NK-92 (cell line): ENCODE measurements around the gene LHPP.
"Not testable (repeated sequence)": the region's sequence is repeated elsewhere in the genome, so short reads cannot be mapped to it uniquely, and the experiment has no call there.

ENCODE experiments used
- DNase-seq: peaks from one replicate; lab custom pipeline; 2025; ENCODE audit not compliant: unreplicated experiment; lab: John Stamatoyannopoulos, UW

The LHPP gene

DNA sequence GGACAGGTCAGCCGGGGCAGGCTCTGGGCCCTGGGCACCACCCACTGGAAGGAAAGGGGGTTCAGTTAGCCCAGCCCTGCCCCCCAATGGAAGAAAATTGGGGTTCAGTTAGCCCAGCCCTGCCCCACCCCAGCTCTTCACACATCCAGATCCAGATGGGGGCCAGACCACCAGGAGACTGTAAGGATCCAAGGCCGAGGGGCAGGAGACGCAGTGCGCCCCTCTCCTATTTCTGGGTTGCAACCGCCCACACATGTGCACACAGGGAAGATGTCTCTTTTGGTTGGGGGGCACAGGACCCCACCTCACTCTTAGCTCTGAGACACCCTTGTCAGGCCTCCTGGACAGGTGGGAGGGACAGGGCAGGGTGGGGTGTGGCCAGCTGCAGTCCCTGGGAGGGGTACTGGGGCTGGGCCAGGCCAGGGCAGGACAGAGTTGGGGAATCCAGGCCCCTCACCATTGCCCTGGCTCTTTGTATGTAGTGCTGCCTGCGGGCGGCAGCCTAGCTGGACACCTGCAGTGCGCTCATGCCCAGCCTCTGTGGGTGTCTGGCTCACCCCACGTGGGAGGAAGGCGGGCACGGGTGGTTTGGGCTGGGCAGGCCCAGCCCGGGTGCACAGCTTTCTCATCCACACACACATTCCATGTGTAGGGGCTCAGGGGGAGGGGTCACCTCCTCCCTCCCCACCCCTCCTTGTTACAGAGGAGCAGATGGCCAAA lies 141.2 kb downstream of the LHPP start:
- no peak for DNase-seq

DNA sequence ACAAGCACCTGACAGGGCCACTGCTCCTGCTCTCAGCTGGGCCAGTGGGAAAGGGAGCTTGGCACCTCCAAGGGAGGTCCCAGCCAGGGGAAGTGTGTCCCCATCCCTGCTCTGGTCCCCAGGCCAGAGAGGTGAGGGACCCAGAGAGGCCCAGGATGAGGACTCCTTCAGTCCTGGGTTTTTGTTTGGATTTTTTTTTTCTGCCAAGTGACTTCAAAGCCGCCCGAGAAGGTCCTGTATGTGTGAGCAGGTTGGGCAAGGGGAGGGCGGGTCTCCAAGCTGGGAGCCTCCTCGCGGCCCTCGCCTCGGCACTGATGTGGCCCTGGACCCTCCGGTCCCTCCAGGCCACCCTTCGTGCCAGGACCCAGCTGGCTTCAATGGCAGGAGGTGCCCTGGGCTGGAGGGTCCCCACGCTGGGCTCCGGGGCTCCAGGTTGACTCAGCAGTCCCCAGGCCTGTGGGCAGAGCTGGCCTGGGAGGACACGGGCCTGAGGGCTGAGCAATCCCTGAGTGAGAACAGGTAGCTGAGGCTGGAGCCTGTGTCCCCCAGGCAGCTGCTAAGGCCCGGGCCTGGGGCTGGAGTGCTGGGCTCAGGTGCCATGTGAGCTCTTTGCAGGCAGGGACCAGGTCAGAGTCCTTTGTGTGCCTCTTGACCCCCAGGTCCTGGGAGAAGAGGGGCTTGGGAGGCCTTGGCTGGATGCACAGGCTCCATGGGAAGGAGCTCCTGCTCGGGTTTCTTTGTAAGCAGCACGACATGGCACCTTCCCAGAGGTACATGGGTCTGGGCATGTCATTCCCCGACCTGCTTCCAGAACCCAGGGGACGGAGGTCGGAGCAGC lies 142.0 kb downstream of the LHPP start:
- DNase-seq: no peak

DNA sequence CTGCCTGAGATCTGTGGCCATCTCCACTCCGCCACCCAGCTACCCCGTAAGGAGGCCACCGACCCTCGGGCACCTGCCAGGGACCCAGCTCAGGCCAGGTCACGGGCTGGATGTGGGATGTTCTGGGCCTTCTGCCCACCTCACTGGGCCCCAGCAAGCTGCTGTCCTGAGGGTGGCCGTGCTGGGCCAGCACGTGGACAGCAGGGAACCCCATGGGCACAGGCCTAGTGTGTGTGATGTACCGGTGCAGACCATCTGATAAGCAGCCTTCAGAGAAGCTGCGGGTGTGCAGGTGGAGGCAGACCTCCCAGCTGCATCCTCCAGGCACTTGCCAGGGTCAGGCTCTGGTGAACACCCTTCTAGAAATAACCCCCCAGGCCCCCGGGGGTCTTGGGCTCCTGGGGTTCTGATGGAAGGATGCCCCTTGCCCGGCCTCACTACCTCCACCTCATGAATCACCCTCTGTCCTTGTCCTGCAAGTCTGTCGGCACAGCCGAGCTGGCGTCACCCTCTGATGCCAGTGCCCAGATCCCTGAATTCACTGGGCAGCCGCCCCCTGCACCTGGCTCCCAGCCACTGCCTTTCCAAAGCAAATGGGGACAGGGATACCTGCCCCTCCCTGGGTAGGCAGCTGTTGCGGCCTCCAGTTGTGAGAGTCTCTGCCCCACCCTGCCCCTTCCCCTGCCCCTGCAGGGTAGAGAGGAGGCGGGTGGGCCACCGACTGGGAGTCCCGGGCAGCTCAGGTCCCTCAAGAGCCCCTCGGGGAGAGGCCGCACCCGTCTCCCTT lies 142.8 kb downstream of the LHPP start:
- no peak for DNase-seq

DNA sequence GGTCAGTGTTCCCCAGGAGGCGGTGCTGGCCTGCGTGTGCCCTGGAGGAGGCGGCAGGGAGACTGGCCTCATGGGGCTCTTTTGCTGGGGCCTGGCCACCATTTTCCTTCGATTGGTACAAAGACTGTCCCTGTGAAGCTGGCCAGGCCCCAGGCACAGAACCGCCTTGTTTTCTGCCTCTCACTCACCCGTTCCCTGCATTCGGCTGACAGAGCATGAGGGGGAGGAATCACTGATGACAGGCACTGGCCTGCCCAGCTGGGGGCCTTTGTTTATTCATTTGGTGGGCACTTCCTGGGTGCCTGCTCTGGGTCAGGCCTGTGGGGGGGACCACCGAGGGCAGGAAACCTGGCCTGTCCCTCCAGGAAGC lies 143.4 kb downstream of the LHPP start:
- no peak for DNase-seq

DNA sequence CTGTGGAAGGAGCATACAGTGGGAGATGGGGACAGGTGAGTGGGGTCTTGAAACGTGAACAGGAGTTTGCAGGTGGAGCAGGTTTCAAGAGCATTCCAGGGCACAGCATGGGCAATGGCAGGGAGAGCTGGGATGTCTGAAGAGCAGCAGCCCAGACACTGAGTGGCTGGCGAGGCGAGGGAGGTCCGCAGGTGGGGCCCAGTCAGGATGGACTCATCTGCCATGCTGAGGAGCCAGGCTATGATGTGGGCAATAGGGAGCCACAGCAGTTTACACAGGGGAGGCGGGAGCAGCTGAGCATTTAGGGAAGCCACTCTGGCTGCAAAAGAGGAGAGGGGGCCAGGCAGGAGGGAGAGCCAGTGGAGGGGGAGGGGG lies 143.8 kb downstream of the LHPP start:
- DNase-seq: no peak

DNA sequence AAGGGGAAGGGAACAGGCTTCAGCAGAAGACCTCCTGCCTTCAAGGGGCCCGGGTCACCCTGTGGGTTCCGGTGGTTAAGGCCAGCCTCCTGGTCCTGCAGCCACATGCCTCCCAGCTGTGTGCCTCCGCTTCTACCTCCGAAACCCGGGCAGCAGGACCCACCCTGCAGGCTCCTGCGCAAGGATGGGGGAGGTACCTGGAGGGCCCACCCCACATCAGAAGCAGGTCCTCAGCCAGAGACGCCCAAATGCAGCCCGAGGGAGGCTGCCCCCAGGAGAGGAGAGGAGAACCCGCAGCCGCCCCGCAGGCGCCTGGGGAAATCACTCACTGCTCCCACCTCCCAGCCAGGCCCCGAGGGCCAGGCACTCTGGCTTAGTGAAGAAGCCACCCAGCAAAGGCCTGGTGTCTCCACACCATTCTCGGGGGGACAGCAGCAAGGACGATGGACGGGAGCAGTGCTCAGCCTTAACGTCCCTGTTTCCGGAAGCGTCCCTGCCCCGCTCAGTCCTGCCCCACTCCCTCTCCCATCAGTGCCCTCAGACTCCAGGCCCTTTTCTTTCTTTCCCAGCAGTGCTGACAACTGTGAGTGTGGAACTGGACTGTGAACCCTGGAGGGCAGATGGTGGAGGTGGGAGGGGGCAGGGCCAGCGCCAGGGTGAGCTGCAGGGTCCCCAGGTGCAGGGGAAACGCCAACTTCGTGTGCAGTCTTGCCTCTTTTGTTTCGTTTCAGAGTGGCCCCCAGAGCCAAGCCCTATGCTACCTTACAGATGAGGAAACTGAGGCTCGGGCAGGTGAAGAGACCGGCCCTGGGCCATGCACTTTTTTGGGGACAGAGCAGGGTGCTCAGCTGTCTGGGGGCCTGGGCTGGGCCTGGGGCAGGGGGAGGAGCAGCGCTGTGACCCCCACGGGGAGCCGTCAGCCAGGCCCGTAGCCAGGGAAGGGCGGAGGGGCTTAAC lies 144.5 kb downstream of the LHPP start:
- DNase-seq: no peak

DNA sequence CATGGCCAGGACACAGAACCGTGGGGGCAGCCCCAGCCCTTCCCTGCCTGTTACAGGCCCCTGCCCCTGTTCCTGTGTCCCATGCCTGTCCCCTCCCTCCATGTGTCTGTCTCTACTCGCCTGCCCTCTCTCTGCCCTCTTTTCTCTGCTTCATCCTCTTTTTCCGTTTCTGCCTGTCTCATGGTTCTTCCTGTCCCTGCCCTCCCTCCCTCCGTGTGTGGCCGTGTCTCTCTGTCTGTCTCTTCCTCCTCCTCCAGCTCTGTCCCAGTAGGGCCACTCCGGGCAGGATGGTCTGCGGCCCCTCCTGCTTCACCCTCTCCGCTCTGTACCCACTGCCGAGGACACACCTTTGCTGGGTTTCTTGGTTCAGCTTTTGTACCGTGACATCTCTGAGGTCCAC lies 145.2 kb downstream of the LHPP start:
- no peak for DNase-seq

DNA sequence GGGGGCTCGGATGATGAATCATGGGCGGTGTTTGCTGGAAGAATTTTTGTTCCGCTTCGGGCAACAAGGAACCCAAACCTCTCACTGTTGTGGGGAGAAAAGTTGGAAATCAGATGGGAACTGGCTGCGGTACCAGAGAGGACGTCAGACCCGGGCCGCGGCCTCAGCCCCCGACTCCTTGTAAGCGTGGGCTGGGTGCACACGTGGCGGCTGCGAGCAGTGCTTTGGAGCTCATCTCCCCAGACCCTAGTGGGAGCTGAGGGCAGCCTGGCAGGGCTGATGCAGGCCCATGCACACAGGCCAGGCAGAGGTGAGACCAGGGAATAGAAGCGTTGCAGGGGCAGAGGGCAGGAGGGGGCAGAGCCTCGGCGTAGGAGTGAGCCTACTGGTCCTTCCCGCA lies 146.1 kb downstream of the LHPP start:
- no peak for DNase-seq

DNA sequence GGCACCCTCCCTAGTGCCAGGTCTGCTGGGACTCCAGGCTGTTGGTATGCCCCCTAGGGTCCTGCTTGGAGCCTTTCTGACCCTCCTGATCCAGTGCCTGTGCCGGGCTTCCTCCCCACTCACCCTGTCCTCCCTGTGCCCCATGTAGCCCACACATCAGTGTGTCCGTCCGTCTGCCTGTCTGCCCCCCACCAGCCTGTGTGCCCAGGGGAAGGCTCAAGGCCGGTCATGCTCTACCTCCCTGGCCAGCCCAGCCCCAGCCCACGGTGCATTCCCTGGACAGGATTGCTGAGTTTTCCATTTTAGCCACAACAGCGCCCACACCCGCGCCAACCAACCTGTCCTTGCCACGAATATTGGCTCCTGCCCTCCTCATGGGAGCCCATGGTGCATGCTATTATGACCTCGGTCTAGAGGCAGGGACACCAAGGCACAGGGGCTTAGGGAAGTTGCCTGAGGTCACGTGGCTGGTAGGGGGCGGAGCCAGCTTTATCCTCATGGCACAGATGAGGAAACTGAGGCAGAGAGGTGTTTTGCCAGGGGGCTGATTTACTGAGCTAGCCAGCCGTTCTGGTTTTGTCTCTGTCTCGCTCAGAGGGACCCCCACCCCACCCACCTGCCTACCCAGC lies 146.6 kb downstream of the LHPP start:
- no peak for DNase-seq

DNA sequence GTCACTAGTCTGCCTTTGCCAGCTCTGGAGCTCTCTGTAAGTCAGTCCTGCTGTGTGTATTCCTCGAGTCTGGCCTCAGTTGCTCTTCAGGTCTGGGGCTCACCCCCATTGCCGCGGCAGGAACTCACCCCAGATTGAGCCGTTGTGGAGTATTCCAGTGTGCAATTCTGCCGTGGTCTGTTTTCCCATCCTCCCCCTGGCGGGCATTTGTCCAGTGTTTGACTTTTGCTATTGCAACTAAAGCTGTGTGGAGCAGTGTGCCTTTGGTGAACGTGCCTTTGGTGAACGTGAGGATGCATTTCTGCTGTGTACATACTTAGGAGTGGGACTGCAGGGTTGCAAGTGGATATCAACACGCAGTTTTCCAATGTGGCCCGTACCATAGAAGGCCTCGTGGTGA lies 148.1 kb downstream of the LHPP start:
- DNase-seq: no peak

DNA sequence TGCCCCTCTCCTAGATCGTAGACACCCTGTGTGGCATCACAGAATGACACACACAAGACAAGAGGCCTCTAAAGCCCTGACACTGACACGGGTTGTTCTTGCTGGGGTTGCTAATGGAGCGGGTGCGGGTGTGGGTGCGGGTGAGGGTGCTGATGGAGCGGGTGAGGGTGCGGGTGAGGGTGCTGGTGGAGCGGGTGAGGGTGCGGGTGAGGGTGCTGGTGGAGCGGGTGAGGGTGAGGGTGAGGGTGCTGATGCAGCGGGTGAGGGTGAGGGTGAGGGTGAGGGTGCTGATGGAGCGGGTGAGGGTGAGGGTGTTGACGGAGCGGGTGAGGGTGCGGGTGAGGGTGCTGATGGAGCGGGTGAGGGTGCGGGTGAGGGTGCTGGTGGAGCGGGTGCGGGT lies 148.6 kb downstream of the LHPP start:
- not testable (repeated sequence) for DNase-seq

DNA sequence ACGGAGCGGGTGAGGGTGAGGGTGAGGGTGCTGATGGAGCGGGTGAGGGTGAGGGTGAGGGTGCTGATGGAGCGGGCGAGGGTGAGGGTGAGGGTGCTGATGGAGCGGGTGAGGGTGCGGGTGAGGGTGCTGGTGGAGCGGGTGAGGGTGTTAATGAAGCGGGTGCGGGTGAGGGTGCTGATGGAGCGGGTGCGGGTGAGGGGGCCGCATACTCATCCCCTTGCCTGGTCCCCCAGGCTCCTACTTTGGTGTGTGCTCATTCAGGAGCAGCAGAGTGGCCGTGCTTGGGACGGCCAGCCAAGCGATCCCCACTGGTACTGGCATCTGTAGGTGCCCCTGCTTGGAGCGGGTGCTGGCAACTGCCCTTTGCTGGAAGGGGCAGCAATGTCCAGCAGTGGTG lies 149.2 kb downstream of the LHPP start:
- DNase-seq: not testable (repeated sequence)

DNA sequence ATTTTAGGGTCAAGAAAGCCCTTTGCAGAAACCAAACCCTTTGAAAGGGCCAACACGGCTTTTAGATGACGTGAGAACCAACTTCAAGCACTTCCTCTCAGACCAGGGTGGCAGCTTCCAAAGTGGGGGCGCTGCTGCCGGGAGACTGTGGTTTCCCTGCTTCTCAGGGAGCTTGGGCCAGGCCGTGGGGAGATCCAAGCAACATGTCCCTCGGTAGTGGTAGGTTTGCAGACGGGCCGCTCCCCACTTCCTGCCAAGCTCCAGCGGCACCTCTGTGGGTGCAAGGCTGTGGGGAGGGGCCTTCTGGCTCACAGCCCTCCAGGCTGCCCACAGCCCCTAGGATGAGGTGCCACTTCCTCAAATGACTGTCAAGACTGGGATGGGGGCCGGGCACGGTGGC lies 150.1 kb downstream of the LHPP start:
- no peak for DNase-seq

DNA sequence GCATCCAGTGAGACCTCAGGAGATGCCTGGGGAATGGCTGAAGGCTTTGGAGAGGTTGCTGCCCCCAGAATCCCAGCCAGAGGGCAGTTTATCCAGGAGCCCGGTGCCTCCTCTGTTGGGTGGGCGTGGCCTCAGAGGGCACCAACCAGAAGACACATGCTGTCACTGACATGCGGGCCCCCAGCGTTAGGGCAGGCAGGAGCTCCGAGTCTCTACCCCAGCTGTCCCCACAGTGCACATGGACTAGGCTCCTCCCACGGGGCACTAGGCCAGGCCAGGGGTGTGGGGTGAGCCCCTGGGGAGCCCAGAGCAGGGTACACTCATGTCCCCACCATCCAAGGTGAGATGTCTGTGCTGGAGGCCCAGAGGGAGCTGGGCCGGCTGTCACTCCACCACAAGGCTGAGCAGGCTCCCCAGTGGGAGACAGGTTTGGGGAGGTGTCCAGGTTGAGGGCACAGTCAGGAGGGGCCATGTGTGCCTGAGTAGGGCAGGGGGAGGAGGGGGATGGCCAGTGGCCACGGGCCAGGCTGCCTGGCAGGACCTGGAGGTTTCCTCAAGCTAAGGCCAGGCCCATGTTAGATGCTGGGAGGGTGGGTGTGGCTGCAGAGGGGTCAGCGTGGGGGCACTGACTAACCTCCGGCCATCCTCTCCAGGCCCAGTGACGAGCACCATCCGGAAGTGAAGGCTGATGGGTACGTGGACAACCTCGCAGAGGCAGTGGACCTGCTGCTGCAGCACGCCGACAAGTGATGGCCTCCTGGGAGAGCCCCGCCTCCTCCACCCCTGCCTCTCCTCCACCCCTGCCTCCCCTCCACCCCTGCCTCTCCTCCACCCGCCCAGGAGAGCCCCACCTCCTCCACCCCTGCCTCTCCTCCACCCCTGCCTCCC lies 151.2 kb downstream of the LHPP start:
- no peak for DNase-seq

DNA sequence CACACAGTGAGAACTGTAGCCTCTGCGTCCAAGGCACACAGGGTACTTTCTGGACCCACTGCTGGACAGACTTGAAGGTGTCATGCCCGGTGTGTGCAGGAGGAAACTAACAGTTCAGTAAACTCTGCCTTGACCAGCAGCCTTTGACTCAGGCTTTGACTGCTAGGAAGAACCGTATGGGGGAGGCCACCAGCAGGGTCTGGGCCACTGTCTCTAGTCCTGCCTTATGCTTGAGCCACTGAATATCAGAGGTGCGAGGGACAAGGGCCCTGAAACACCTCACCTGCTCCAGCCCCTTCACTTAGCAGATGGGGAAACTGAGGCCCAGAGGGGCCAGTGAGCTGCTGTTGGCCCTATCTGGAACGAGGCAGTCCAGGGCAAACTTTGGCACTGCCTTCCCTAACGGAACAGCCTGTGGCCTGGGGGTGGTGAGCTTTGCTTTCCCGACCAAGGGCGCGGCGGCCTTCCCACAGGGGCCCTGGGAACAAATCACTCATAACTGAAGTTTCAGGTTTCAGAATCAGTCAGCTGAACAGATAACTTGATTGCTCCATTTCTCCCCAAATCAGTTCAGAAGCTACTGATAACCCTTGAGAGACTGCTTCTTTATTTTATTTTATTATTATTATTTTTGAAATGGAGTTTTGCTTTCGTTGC lies 152.5 kb downstream of the LHPP start:
- no peak for DNase-seq

DNA sequence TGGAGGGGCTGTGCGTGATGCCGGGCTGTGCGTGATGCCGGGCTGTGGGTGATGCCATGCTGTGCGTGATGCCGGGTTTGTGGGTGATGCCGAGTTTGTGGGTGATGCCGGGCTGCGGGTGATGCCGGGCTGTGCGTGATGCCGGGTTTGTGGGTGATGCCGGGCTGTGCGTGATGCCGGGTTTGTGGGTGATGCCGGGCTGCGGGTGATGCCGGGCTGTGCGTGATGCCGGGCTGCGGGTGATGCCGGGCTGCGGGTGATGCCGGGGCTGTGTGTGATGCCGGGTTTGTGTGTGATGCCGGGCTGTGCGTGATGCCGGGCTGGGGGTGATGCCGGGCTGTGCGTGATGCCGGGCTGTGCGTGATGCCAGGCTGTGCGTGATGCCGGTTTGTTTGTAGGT lies 153.6 kb downstream of the LHPP start:
- DNase-seq: no peak

DNA sequence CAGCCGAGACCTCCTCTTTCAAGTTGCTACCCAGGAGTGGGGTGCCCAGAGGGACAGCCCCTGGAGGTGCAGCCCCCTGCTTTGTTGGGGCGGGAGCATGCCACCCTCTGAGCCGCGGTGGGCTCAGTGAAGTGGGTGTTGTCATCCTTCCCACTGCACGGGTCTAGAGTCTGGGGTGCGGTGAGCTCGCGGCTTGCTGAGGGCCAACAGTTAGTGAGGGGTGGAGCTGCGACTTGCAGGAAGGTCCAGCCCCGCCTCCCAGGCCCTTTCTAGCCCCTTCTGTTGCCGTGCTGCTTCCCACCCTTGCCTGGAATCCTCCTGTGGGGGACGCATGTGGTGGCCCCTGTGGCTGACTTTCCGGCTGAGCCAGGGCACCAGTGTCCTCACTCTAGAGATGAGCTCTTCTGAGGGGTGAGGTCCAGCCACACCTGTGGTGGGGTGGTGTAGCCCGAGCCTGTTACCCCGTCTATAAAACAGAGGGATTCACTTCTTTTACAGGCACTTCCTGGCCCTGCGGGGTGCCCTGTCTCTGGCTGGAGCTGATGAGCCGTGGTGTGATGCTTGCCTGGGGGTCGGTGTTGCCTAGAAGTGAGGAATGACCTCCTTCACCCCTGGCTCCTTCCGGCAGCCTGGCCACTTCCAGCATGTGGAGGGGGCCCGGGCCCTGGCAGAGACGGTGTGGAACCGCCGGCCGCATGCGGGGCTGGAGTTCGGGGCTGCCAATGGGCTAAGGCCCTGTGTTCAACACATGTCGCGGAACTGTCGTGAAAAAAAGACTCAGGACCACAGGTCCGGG lies 154.6 kb downstream of the LHPP start:
- DNase-seq: no peak

DNA sequence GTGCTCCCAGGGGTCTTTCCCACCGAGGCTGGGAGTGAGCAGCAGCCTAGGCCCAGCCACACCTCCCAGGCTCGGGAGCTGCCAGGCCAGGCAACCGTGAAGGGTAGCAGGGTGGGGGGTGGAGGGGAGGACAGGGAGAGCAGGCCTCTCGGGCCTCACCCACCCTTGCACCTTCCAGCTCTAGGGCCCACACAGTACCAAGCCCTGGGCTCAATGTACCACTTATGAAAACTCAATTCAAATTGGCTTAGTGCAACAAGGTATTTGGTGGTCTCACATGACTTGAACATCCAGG lies 155.2 kb downstream of the LHPP start:
- DNase-seq: no peak
